HG02884 (cell line): Measurements from ENCODE around the gene SERINC1.
A peak's percentile ranks its signal among the peaks of the same experiment; 100 is the strongest.

Experiments
- ATAC-seq: cut with Tn5 transposase; IDR thresholded peaks from one replicate; pipeline ENCODE4 v1.9.1; 2021; ENCODE audit warnings: mild to moderate bottlenecking, moderate library complexity; ENCODE audit not compliant: unreplicated experiment

Gene SERINC1

DNA sequence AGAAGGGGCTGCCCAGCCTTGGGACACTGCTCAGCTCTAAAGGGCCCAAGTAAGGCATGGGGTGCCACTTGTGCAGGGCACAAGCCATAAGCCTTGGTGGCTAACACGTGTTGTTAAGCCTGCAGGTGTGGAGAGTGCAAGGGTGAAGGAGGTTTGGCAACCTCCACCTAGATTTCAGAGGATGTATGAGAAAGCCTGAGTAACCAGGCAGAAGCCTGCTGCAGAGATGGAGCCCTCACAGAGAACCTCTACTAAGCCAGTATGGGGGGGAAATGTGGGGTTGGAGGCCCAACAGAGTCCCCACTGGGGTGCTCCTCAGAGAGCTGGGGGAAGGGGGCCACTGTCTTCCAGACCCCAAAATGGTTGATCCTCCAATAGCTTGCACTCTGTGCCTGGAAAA is 32.6 kb downstream of the SERINC1 start:
- ATAC-seq = no peak

DNA sequence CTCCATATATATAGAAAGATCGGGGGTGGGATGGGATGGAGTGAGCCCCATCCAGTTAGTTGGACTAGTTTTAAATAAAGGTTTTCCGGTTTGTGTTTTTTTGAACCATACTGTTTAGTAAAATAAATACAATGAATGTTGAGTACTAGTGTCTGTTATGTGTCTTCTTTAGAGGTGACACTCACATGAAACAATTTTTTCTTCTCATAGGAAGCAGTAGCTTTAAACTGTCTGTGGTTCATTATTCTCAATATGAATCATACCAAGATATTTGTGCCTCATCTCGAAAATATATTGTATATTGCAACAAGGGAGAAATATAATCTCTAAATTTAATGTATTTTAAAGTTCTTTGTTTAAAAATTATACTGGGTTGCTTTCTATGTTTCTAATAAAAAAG is 38.8 kb downstream of the SERINC1 start:
- peak; percentile 67 for ATAC-seq

GRCh38 chr6:122431780-122432179 is 39.8 kb downstream of the SERINC1 start:
- ATAC-seq = no peak

- no peak for ATAC-seq
These were observed 42.3 kb downstream of the SERINC1 start for GRCh38 chr6:122429323-122429722.

DNA sequence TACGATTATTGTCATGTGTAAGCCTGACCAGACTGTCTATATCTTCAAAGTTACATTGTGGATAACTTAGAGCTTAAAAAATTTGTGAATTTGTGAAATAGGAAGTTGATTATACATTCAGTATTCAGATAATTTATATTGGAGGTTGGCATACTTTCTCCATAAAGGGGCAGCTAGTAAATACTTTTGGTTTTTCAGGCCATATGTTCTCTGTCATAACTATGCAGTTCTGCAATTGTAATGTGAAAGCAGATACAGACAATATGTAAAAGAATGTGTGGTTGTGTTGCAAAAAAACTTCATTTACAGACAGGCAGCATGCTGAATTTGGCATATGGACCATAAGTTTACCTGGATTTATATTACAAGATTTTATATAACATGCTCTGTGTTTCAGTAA is 42.8 kb downstream of the SERINC1 start:
- ATAC-seq = no peak

- no peak for ATAC-seq
These were observed 45.0 kb downstream of the SERINC1 start for GRCh38 chr6:122426597-122426996.

DNA sequence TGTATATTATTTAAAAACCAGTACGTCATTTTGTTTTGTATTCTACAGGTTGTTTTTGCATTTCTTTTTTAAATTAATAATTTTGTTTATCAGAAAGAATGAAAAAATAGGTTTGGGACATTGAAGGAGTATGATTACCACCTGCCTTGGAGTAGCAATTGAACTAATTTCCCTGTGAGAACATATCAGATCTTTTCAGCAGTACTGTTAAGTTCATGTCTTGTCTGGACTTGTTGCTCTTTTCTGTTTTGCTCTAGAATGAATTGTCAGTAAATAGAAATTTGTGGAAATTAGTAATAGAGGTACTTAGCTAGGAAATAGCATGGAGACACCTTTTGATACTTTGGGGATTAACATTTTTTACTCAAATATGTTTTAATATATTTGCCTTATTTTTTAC is 47.9 kb downstream of the SERINC1 start:
- no peak for ATAC-seq

DNA sequence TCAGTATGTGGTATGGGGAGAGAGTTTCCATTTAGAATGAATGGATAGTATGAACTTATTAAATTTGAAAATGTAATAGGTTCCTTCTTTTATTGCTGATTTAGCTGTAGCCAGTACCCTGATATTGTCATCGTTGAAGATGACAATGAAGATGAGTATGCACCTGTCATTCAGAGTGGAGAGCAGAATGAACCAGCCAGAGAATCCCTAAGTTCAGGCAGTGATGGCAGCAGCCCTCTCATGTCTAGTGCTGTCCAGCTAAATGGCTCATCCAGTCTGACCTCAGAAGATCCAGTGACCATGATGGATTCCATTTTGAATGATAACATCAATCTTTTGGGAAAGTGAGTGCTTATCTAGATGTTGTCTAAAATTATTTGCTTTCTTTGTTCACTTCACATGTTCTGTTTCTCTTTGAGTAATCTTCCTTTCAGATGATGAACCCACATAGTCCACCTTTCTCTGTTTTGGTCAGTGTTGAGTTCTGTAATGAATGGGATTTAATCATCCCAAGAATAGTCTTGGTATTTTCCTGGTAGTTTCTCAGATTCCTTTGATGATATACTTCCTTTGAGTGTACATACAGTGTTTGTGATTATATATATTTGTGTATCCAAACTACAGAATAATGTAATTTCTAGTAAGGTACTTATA is 48.9 kb downstream of the SERINC1 start:
- ATAC-seq = peak; percentile 98

DNA sequence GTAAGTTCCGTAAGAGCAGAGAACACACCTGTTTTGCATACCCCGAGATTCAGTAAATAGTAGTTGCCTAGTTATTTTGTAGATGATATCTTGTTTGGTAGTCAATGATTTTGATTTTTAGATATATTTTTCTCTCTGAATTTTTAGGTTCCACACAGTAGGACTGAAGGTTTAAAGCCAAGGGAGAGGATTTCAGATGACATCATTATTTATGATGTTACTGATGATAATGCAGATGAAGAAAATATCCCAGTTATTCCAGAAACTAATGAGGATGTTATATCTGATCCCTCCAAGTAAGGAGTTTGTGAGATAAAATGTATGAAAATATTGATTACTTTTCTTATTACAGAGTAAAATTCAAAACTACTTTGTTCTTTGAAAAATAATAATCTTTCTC is 49.6 kb downstream of the SERINC1 start:
- ATAC-seq = no peak

DNA sequence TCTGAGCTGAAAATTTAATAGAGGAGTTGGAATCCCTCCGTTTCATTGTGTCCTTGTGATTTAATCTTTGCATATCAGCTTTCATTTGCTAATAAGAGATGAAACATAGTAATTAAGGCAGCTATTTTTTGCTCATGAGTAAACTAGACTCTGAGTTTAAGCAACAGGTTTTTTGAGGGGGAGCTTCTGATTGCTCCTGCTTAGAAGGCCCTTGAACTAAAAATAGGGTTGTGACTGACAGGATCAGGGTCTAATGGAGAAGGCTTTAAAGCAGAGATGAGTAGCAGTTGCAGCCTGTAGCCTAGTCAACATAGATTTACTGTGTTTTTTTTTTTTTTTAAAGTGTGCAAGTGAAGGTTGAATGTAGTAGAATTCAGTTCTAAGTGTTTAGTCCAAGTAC is 54.8 kb downstream of the SERINC1 start:
- no peak for ATAC-seq

DNA sequence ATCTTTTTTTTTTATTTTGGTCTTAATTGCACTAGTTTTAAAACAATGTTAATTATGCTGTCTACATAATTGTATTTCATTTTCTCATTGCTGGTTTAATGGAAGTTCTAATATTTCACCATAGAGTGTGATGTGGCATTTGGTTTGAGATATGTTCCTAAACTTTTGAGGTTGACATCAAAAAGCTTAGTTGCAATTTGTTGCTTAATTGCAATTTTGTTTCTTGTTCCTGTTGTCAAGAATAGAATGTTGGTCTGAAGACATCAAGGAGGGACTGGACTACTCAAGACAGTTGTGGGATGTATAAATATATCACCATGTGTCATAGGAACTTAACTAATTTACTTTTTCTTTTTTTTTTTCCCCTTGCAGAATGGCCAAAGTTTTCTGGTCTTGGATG is 59.6 kb downstream of the SERINC1 start:
- ATAC-seq = no peak

GRCh38 chr6:122408702-122409458 is 62.7 kb downstream of the SERINC1 start:
- no peak for ATAC-seq

GRCh38 chr6:122408240-122408639 is 63.4 kb downstream of the SERINC1 start:
- ATAC-seq = no peak

DNA sequence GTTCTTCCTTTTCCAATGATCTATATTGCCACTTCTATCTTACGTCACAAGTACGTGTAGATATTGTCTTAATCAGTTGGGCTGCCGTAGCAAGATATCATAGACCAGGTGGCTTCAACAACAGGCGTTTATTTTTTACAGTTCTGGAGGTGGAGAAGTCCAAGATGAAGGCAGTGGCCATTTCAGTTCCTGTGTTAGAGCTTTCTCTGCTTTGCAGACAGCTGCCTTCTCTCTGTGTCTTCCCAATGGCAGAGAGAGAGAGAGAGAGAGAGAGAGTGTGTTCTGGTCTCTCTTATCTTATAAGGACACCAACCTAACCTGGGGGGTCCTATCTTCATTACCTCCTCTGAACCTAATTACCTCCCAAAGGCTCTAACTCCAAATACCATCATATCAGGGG is 63.9 kb downstream of the SERINC1 start:
- ATAC-seq = no peak

- no peak for ATAC-seq
These were observed 65.4 kb downstream of the SERINC1 start for GRCh38 chr6:122406187-122406586.

DNA sequence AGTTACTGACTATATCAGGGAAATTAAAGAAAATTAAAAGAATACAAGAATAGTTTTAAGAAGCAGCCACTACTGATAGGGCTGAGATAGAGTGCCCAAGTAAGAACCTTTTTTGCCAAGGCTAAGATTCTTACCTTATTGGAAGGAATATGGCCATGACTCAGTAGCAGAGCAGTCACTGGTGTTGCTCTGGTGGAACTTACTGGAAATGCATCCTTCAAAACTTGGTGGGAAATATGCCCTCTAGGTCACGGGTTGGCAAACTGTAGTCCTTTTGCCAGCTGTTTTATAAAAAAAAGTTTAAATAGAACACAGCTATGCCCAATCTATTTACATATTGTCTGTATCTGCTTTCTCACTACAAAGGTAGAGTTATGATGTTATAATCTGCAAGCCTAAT is 66.2 kb downstream of the SERINC1 start:
- ATAC-seq = no peak

DNA sequence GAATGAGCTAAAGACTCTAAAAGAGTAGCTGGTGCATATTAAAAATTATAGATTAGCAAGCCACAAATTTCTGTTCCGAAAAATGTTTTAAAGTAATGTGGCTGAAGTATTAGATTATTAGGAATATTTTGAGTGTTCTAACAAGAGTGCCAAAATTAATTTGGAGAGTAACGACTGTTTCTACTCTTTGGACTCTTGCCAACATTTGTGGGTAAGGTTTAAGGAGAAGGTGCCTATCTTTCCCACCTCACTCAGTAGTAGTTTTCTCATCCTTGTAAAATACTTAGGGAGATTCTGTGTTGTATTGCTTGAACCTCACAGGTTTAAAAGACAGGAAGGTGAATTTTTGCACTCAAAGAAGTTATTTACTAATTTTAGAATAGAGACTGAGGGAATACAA is 67.2 kb downstream of the SERINC1 start:
- no peak for ATAC-seq

GRCh38 chr6:122401104-122401503 is 70.5 kb downstream of the SERINC1 start:
- no peak for ATAC-seq

DNA sequence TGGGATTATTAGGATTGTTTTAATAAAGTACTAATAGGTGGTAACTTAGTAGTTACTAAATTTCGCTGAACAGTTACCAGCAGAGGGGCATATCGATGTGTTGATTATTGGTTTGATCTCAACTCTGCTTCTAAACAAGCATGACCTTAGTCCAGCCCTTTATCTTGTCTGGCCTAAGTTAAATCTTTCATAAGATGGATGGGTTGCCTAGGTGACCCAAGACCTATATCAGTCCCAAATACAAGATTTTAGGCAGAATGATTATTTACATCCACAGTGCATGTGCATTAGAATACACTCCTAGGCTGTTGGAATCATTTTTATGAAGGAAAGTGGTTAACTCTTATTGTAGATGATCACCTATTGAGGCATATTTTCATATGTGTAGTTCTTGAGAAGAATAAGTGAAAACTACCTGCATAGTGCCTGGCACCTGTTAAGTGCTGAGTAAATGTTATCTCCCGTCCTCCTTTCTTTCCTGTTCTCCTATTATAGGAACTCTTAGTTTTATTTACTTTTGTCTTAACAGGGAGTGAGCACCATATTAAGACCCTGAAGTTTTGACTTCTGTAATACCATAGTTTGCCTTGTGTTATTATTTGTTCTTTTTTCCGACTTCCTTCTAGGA is 71.0 kb downstream of the SERINC1 start:
- ATAC-seq = no peak

- ATAC-seq = peak; percentile 10
These were observed 71.5 kb downstream of the SERINC1 start for GRCh38 chr6:122400121-122400450.

DNA sequence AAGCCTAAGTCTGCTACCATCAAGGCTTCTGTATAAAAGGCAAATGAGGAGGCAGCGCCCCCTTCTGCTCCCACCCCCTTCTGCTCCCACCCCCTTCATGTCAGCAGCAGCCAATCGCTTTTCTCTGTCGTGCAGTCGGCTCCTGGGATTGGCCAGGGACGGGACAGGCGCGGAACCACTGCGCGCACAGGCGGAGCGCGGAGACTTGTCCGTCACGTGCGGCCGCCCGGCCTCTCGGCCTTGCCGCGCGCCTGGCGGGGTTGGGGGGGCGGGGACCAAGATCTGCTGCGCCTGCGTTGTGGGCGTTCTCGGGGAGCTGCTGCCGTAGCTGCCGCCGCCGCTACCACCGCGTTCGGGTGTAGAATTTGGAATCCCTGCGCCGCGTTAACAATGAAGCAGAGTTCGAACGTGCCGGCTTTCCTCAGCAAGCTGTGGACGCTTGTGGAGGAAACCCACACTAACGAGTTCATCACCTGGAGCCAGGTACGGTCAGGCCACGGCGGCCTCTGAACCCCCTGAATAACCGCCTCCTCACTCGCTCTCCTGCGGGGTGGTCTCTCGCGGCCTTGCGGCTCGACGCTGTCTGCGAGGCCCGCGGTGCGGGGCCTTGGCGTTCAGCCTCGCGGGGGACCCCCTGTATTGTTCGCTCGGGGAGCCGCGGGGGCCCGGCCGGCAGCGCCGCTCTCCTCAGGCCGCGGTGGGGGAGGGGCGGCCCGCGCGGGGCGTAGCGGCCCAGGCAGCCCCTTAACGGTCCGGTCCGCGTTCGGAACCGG is 72.1 kb downstream of the SERINC1 start, which contains the start of gene HSF2:
Gene HSF2 (plus strand): TSS at position 305 of the 773 bp plus-strand sequence. CDS start 86 bp downstream, at position 391.
- peak; percentile 98 for ATAC-seq

DNA sequence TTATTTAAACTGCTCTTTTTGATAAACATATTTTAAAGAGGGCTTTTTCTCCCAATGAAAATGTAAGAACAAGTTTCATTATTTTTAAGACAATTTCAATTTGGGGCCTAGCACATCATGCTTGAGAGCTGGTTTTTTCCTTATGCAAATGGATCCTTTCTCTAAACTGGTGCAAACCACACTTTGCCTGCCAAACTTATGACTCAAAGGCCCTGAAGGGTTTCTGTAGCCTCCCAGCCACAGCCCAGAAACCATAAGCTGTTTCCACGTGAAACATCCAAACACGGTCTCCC is 72.6 kb downstream of the SERINC1 start:
- no peak for ATAC-seq
